HG02970 (cell line): Measurements from ENCODE around the gene KCNS3.
"Not testable (repeated sequence)": the region's sequence is repeated elsewhere in the genome, so short reads cannot be mapped to it uniquely, and the experiment has no call there.

ENCODE experiments used
- ATAC-seq: cut with Tn5 transposase; IDR thresholded peaks from one replicate; pipeline ENCODE4 v1.9.1; 2021; ENCODE audit warnings: mild to moderate bottlenecking, moderate library complexity, moderate number of reproducible peaks; ENCODE audit not compliant: unreplicated experiment, low FRiP score

The KCNS3 gene

DNA sequence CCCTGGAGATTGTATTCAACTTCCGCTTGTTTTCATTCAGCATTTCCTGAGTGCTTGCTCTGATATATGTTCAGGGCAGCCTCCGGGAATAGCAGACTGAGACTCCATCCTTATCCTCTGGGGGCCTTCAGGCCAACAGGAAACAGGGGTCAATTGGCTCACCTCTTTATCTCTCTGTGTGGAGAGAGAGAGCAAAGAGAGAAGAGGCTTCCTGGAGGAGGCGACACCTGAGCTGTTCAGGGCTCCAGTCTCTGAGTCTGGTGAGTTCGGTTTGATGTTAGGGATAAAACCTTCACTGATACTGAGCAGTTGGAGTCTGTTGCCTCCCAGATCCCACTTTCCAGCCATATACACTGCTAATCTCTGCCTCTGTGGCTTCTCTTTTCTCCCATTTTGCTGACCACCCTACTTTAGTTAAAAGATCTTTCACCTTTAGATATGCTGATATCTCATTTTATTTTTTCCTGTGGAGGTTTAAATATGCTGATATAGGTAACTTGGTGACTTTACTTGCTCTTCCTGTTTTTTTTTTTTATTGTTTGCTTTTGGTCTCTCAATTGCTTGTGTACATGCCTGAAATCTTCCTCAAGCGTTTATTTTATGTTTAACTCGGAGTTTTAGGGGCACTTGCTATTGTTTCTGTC is 56.9 kb downstream of the KCNS3 start:
- no peak for ATAC-seq

DNA sequence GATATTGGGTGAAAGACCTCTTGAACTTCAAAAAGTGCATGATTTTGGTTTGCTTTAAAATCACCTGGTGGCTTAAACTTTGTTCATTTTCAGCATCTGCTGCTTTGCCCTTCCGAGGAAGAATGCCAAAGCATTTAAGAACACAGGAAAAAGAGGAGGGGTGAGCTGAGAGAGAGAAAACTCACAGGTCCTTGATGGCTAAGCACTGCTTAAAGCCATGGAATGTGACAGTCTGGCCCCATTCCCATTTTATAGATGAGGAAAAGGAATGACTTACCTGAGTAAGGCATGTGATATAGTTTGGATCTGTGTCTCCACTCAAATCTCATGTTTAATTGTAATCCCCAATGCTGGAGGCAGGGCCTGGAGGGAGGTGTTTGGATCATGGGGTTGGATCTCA is 58.1 kb downstream of the KCNS3 start:
- ATAC-seq = no peak

DNA sequence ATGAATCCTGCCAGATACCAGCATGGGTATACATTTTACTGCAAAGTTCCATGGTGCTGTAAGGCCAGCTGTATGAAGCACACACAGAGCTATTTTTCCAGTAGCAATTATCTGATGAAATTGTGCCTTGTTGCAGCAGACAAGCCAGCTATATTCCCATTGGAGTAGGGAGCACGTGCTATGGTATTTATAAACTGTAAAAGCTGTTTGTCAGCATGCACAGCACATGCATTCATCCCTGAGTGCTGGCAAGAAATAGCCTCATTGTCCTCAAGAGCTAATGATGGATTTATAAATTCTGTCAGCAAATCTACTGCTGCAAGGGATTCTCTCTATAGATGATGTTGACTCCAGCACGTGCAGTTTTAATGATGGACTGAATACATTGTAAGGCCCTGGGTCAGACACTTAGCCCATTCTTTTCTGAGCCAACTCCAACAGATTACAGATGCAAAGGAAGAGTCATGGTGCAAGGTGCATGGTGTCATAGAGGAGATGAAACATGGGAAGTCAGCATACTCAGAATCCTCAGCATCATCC is 61.7 kb downstream of the KCNS3 start:
- ATAC-seq = no peak

DNA sequence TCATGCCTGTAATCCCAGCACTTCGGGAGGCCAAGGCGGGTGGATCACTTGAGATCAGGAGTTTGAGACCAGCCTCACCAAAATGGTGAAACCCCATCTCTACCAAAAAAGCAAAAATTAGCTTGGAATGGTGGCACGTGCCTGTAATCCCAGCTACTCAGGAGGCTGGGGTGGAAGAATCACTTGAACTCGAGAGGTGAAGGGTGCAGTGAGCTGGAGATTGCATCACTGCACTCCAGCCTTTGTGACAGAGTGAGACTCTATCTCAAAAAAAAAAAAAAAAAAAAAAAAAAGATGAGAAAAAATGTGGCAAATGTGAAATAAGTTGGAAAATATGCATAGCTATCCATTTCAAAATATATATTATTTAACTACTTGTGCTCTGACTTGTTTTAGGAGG is 65.0 kb downstream of the KCNS3 start:
- ATAC-seq = no peak

DNA sequence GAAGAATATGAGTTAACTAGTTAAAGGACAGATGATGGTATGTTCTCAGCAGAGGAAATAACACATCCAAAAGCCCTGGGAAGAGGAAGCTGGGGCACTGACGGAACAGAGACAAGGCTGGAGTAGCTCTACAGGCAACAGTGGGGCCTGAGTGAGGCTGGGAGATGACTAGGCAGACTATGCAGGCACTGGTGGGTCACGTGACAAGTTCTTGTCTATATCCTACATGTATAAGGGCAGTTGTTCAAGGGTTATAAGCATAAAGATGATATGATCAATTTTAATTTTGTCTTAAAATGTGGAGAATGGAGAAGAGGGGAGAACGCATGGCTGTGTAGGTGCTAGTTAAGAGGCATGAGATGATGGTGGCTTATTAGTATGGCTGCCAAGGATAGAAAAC is 68.6 kb downstream of the KCNS3 start:
- ATAC-seq = no peak

DNA sequence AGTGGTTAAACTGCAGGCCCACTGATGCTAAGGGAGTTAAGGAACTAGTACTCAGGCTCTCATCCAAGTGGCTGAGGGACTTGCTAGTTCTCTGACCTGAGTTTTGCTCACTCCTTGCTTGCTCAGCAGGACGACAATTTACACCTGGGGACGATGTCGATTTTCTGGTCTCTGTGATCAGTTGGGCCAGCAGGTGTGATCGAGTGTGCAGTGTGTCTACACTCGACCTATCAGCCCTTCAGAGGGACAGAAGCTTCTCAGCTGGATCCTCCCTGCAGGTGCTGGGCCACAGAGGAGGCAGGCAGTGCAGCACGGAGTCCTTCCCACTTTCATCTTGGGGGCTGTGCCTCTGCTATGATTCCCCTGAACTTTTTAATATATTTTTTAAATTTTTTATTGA is 71.5 kb downstream of the KCNS3 start:
- ATAC-seq = no peak

DNA sequence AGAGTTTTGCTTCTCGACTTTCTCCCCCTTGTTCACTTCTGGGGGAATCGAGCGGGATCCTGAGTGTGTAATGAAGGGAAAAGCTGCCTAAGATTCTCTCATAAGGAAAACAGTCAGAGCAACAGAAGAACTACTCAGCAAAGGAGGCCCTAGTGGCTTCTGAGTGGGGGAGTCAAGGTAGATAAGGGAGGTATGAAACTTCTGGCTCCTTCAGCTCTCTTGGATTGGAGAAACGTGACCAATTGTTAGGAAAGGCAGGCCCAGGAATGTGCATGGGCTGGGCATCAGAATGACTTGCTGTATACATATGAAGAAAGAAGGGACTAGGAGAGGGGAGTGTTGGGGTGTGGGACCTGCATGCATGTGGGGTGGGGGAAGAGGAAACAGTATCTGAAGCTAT is 73.1 kb downstream of the KCNS3 start:
- ATAC-seq = no peak

DNA sequence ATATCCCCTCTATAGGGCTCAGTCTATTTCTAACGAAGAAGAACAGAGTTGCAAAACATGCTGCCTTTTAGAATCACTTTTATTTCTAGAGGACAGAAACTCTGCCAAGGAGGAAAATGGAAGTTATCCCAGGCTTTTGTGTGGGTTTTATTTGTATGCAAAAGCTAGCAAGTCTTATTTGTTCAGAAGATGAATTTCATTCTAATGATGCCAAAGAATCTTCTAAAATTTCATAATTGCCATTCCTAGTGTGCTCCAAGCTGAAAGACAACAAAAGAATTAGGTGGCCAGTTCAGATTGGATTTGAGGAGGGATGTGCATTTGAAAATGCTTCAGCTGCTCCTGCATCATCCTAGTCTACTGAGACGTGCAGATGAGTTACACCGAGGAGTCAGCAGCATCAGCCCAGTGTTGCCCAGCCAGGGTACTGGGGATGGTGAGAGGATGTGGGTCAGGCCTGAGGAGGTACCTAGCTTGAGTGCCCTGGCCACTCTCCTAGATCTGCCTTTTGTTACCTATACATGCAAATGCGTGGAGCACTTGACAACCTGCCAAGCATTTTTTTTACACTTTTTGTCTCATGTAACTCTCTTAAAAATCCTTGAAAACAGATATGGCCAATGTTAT is 80.1 kb downstream of the KCNS3 start:
- ATAC-seq = no peak

DNA sequence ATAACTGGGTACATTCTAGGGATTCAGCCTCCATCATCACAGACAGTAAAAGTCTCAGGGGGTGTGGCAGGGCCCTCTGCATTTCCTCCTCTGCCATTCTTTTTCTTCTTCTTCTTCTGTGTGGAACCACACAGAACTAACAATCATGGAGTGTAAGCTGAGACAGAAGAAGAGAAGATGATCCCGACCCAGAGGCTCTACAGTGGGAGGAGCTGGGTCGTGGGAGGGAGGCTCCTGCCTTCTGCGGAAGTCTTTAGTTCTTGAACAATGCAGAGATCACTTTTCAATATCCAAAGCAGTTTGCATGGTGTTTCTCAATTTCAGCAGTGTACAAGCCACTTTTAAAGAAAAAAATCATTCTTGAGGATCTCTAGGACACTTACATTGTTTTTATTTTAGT is 80.9 kb downstream of the KCNS3 start:
- no peak for ATAC-seq

DNA sequence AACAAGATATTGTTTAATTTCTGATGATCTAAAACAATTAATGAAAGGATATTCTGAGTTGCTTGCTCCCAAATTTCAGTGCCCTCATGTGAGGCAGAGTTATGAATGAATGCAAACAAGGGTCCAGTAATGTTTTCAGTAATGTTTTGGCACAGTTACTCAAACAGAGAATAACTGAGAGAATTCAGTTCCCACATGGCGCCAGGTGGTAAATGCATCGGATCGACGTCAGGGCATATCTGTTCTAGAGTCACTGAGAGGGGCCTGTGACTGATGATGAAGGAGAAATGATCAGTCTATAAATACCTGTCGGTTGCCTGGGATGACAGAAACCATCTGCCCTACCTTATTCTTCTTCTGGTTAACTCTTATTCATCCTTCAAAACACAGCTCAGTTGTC is 81.4 kb downstream of the KCNS3 start:
- no peak for ATAC-seq

DNA sequence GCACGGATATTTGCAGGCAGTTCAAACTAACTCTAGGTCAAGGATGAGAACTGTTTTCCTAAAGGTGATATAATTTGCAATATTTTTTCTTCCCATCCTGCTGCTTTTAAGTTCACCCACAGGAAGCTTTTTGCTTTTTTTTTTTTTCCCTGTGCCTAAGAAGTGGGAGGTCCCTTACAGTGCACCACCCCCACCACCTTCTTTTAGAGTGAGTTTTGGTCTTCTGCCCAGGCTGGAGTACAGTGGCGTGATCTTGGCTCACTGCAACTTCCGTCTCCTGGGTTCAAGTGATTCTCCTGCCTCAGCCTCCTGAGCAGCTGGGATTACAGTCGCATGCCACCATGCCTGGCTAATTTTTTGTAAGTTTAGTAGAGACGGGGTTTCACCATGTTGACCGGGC is 82.5 kb downstream of the KCNS3 start:
- no peak for ATAC-seq

DNA sequence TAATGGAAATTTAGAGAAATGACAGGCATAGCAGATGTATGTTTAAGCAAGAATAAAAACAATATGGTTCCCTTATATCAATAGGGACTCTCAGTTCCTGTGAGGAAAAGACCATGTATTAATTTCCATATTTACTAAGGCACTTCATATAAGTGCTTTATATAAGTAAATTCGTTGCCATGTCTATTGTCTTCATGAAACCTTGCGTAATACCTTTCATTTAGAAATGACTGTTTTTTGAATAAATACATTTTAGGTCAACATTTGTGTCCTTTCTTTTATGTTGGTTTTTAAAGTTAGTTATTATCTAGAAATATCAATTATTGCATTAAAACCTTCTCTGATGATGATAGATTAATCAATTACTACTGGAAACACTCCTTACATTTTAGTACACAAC is 83.3 kb downstream of the KCNS3 start:
- ATAC-seq = no peak

DNA sequence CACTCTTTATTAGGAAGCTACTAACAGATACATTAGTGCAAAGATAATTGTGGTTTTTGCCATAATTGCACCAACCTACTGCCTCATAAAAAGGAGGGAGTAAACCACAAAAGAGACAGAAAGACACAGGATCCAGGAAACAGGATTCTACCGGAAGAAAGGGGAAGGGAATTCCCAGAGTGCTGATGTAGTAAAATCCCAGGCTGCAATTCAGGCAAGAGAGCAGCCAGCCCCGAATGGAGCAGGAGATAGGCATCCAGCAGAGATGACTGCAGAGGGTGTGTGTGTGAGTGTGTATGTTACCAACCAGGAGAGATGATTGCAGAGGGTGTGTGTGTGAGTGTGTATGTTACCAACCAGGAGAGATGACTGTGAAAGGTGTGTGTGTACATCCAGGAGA is 84.4 kb downstream of the KCNS3 start:
- ATAC-seq = no peak

DNA sequence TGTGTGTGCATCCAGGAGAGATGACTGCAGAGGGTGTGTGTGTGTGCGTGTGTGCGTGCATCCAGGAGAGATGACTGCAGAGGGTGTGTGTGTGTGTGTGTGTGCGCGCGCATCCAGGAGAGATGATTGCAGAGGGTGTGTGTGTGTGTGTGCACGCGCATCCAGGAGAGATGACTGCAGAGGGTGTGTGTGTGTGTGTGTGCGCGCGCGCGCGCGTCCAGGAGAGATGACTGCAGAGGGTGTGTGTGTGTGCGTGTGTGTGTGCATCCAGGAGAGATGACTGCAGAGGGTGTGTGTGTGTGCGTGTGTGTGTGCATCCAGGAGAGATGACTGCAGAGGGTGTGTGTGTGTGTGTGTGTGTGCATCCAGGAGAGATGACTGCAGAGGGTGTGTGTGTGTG is 85.1 kb downstream of the KCNS3 start:
- not testable (repeated sequence) for ATAC-seq

DNA sequence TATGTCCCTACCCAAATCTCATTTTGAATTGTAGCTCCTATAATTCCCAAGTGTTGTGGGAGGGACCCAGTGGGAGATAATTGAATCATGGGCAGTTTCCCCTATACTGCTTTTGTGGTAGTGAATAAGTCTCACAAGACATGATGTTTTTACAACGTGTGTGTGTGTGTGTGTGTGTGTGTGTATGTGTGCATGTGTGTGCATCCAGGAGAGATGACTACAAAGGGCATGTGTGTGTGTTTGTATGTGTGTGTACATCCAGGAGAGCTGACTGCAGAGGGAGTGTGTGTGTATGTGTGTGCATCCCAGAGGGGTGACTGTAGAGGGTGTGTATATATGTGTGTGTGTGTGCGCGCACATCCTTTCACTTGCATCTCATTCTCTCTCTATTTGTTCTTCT is 86.7 kb downstream of the KCNS3 start:
- ATAC-seq = no peak

DNA sequence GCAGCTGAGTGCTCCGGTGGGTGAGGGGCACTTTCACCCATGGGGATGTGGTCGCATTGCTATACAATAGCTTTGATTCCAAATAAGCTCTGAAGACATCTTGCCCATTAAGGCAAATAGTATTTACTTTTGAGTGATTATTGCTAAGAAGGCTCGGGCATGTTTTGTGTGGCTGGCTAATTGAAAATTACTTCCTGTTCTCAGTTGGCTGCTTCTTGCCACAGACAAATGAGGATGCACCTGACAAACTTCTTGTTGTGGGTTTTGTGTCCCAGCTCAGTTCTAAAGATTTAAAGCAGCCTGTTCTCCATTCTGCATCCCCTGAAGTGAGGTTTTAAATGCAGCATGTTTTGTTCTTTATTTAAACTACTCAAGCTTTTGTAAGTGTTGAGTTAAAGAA is 88.3 kb downstream of the KCNS3 start:
- no peak for ATAC-seq

DNA sequence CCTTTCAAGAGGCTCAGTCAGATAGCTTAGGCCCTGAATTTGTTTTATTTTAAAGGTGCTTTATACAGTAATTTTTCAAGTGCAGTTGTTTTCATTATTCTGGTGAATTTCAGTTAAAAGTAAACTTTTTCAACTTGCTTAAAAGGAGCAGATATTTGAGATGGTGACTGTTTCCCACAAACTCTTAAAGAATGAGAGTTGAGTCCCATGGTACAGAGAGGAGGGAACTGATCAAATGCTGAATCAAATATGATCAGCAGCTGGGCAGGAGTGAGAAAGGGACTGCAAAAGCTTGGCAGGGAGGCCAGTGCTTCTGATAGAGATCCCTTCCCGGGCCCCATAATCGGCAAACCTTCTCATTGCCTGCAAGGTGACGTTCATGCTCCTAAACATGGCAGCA is 91.2 kb downstream of the KCNS3 start:
- ATAC-seq = no peak

DNA sequence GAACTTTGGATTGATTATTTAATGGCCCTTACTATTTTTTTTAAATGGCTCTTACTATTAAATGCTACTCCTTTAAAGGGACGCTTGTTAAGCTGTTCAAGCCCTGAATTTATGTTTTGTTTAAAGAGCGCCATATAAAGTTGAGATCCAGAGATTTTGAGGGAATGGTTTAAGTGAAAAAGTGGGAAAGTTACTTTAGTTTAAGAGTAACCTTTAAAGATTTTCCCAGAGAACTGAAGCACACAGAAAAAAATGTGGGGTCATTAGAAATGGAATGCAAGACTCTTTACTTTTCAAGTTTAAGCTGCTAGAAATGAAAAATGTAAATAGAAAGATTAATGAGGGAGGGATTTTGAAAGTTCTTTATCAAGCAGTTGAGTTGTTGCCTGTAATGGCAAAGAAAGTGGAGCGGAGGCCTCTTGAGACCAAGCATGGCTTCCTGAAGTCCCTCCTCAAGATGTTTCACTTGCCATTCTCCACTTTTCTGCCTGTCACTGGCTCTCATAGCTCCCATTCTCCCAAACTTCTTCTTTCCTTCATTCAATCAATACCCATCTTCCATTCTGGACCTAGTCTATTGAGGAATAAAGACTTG is 93.2 kb downstream of the KCNS3 start:
- ATAC-seq = no peak

DNA sequence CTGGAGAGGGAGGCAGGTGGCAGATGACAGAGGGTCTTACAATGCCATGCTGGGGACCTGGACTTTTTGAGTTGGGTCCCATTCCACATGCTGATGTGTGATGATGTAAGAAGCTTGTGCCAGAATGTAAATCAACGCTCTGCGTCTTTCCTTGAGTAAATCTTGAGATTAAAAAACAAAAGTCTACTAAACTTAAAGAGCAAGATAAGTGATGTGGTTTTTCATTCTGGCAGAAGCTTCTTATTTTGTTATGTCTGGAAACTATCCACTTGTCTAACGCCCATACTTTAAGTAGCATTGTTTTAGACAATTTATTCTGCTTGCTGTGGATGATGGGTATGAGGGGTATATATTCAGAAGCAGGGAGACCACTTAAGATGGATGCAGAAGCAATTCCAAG is 94.5 kb downstream of the KCNS3 start:
- ATAC-seq = no peak

DNA sequence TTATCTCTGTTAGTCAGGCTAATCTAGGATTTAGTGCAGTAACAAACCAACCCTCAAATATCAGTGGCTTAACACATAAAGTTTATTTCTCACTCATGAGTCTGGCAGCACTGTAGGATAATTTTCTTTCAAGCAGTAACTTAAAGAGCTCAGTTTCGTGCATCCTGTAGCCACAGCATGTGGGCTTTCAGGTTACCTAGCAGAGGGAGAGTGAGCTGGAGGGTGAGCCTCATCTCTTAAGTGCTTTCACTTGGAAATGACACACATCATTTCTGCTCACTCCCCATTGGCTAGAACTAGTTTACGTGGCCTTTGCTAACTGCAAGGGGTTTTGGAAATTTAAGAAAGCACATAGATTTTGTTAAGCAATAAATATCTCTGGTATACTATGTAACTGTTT is 96.9 kb downstream of the KCNS3 start:
- no peak for ATAC-seq

DNA sequence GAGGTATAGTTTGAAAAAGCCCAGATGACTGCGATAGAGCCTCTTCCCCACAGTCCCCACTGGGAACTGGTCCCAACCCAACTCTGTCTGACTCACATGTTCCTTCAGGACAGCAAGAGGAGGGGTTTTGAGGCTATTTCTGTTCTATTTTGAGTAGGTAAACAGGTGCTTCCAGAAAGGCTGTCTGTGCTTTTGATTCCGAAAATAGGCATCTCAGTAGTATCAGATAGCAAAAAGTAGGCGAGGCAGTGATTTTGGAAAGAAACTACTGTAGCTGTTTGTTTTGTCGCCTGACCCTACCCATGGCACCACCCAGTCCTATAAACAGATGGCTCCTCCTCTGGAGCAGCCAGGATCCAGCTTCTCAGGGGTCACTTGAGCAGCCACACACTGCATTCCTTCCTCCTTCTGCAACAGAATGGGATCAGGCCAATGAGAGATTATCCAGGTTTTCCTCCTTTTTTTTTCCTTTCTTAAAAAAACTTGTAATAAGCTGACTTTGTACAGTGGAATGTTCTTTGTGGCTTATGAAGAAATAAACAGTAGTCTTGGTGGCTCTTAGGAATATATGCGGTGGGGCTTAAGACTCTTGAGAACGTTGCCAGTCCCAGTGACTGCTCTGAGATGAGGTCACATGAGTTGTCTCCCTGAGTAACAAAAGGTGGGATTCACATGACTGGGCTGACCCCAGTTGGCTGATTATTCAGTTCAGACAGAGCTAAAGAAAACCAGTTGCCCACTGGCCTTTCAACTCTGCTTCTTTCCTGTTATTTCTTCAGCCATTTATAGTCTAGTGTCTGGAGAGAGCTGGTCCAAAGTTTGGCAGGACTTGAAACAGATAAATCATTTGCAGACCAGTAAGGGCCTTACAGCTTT is 98.6 kb downstream of the KCNS3 start:
- ATAC-seq = no peak
